Stimulated activated effector memory CD8-positive, alpha-beta T cell treated with anti-CD3 and anti-CD28 coated beads, Interleukin-12 subunit alpha, Interleukin-12 subunit beta, amount 100 ng/mL, for 72 hours (primary cell): Measurements from ENCODE around the gene SLC17A2.

Experiments
- ATAC-seq: fragments of 150-1000 bp; cut with Tn5 transposase; 2 replicates; pipeline ENCODE4 v1.10.0; 2021
- DNase-seq, 2 donors: peaks; one replicate each; pipeline ENCODE4 v3.0.0; 2021 to 2022; ENCODE audit warnings: low spot score in 2 of 2
- H3K27ac Mint-ChIP-seq: one replicate; pipeline ENCODE4 v1.8.0; 2022; ENCODE audit warnings: mild to moderate bottlenecking, mixed read lengths
- H3K36me3 Mint-ChIP-seq: one replicate; pipeline ENCODE4 v1.8.0; 2022; ENCODE audit warnings: mild to moderate bottlenecking, mixed read lengths
- H3K4me1 Mint-ChIP-seq: one replicate; pipeline ENCODE4 v1.8.0; 2022; ENCODE audit warnings: mixed read lengths
- H3K4me3 Mint-ChIP-seq: one replicate; pipeline ENCODE4 v1.8.0; 2022; ENCODE audit warnings: mild to moderate bottlenecking, mixed read lengths
- H3K9me3 Mint-ChIP-seq: one replicate; pipeline ENCODE4 v1.8.0; 2022; ENCODE audit warnings: mixed read lengths

Gene SLC17A2

DNA sequence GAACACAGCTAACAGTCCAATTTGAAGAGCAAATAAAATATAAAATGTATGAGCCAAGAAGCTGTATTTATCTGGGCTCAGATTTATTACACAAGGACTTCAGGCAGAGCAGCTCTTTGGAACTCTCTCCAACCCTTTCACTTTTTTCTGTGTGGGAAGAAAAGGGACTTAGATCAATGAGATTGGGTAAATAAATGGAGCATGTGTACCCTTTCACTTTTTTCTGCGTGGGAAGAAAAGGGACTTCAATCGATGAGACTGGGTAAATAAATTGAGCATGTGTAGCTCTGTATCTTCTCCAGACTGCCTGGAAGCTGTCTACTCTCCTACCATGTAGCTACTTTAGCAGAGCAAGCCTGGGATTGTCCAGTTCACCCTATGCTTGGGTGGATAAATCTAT is 67.1 kb downstream of the SLC17A2 start:
- Mint-ChIP-seq H3K27ac (no peak overlapping the region), H3K36me3 (no peaks in the 10 kb centered on the region), H3K4me1 (peaks cover 33% of the 10 kb centered on the region), H3K9me3 (peaks cover 12% of the 10 kb centered on the region), H3K4me3 (no peak overlapping the region)
- ATAC-seq (no peak), DNase-seq (no peak)
